H9 (cell line): ENCODE data around the gene ABCA12. TPM values are rescaled to one million over a fixed set of nuclear protein-coding genes. Genes with fewer than 3 reads are reported as not detected.

Source experiments
- DNase-seq: peaks from one replicate; pipeline ENCODE4 v3.0.0-alpha.2; 2017
- H2AFZ ChIP-seq: one replicate; pipeline ENCODE4 v1.6.1; 2013; ENCODE audit warnings: mild to moderate bottlenecking, low read length, control low read depth, moderate library complexity
- H2AK5ac ChIP-seq: 2 replicates; pipeline ENCODE4 v1.6.1; 2013; ENCODE audit warnings: low read length, control low read depth, mixed read lengths; ENCODE audit not compliant: insufficient read length
- H2BK120ac ChIP-seq: one replicate; pipeline ENCODE4 v1.6.1; 2013; ENCODE audit warnings: low read depth, mild to moderate bottlenecking, low read length, control low read depth, inconsistent platforms; ENCODE audit not compliant: poor library complexity, severe bottlenecking
- H2BK12ac ChIP-seq: 2 replicates; pipeline ENCODE4 v1.6.1; 2013; ENCODE audit warnings: low read length, control low read depth, mixed read lengths, low read depth; ENCODE audit not compliant: insufficient read length
- H2BK15ac ChIP-seq: 2 replicates; pipeline ENCODE4 v1.6.1; 2013; ENCODE audit warnings: low read depth, low read length, control low read depth
- H2BK20ac ChIP-seq: one replicate; pipeline ENCODE4 v1.6.1; 2013; ENCODE audit warnings: low read depth, mild to moderate bottlenecking, low read length, control low read depth, inconsistent platforms; ENCODE audit not compliant: poor library complexity, severe bottlenecking
- H2BK5ac ChIP-seq: 2 replicates; pipeline ENCODE4 v1.6.1; 2013; ENCODE audit warnings: low read length, control low read depth, mixed read lengths; ENCODE audit not compliant: insufficient read length
- H3K14ac ChIP-seq: 2 replicates; pipeline ENCODE4 v1.6.1; 2013; ENCODE audit warnings: low read length, control low read depth; ENCODE audit not compliant: insufficient read depth
- H3K18ac ChIP-seq: 2 replicates; pipeline ENCODE4 v1.6.1; 2013; ENCODE audit warnings: low read depth, mild to moderate bottlenecking, mixed read lengths, low read length, control low read depth; ENCODE audit not compliant: insufficient read length
- H3K23ac ChIP-seq: 2 replicates; pipeline ENCODE4 v1.6.1; 2013; ENCODE audit warnings: low read length, control low read depth, mixed read lengths, low read depth; ENCODE audit not compliant: insufficient read length
- H3K23me2 ChIP-seq: 2 replicates; pipeline ENCODE4 v1.6.1; 2013; ENCODE audit warnings: low read depth, mild to moderate bottlenecking, mixed read lengths, low read length, control low read depth; ENCODE audit not compliant: insufficient read length, poor library complexity, severe bottlenecking
- H3K27ac ChIP-seq: 2 replicates; pipeline ENCODE4 v1.5.1; 2013; ENCODE audit warnings: low read length, control low read depth, mixed read lengths, low read depth; ENCODE audit not compliant: insufficient read length
- H3K27me3 ChIP-seq: 2 replicates; pipeline ENCODE4 v1.6.1; 2013; ENCODE audit warnings: low read length, control low read depth, inconsistent platforms; ENCODE audit not compliant: insufficient read depth
- H3K4ac ChIP-seq: 2 replicates; pipeline ENCODE4 v1.6.1; 2013; ENCODE audit warnings: low read depth, mild to moderate bottlenecking, control low read depth, inconsistent platforms, low read length, moderate library complexity
- H3K4me1 ChIP-seq: 2 replicates; pipeline ENCODE4 v1.6.1; 2013; ENCODE audit warnings: low read length, control low read depth, inconsistent platforms; ENCODE audit not compliant: insufficient read depth
- H3K4me2 ChIP-seq: 2 replicates; pipeline ENCODE4 v1.6.1; 2013; ENCODE audit warnings: low read length, control low read depth, mixed read lengths; ENCODE audit not compliant: insufficient read length, insufficient read depth
- H3K56ac ChIP-seq: 2 replicates; pipeline ENCODE4 v1.6.1; 2013; ENCODE audit warnings: low read depth, mild to moderate bottlenecking, mixed read lengths, low read length, control low read depth; ENCODE audit not compliant: insufficient read length
- H3K79me1 ChIP-seq: 2 replicates; pipeline ENCODE4 v1.6.1; 2013; ENCODE audit warnings: low read depth, mild to moderate bottlenecking, moderate library complexity, low read length, control low read depth, inconsistent platforms; ENCODE audit not compliant: insufficient read depth, poor library complexity, severe bottlenecking
- H3K79me2 ChIP-seq: 2 replicates; pipeline ENCODE4 v1.6.1; 2013; ENCODE audit warnings: low read length, control low read depth, inconsistent platforms; ENCODE audit not compliant: insufficient read depth
- H3K9ac ChIP-seq: 2 replicates; pipeline ENCODE4 v1.6.1; 2013; ENCODE audit warnings: low read length, control low read depth, mixed read lengths; ENCODE audit not compliant: insufficient read length; ENCODE audit errors: extremely low read depth
- H3K9me3 ChIP-seq: one replicate; pipeline ENCODE4 v1.6.1; 2013; ENCODE audit warnings: low read depth, low read length, inconsistent platforms; ENCODE audit not compliant: control insufficient read depth
- H3T11ph ChIP-seq: one replicate; pipeline ENCODE4 v1.6.1; 2013; ENCODE audit warnings: mild to moderate bottlenecking, low read length, control low read depth, inconsistent platforms
- H4K20me1 ChIP-seq: one replicate; pipeline ENCODE4 v1.6.1; 2013; ENCODE audit not compliant: control insufficient read depth, insufficient read length, insufficient read depth
- H4K5ac ChIP-seq: 2 replicates; pipeline ENCODE4 v1.6.1; 2013; ENCODE audit warnings: low read depth, mild to moderate bottlenecking, mixed read lengths, low read length, control low read depth; ENCODE audit not compliant: insufficient read length
- H4K8ac ChIP-seq: replicated peaks from 2 replicates; pipeline ENCODE4 v1.6.1; 2013; ENCODE audit warnings: low read length, control low read depth, mixed read lengths, low read depth; ENCODE audit not compliant: insufficient read length
- H4K91ac ChIP-seq: 2 replicates; pipeline ENCODE4 v1.6.1; 2013; ENCODE audit warnings: low read depth, mild to moderate bottlenecking, moderate library complexity, mixed read lengths, low read length, control low read depth; ENCODE audit not compliant: insufficient read length
- H3K27ac Mint-ChIP-seq, 3 experiments: 2 replicates in 2 of 3; 3 replicates in 1 of 3; pipeline ENCODE4 v1.8.0; 2020 to 2021; ENCODE audit warnings: mixed read lengths in 3 of 3, mild to moderate bottlenecking in 1 of 3, moderate library complexity in 1 of 3
- H3K27me3 Mint-ChIP-seq: 2 replicates; pipeline ENCODE4 v1.8.0; 2021; ENCODE audit warnings: low read depth, mild to moderate bottlenecking, moderate library complexity, mixed read lengths
- H3K36me3 Mint-ChIP-seq, 3 experiments: 2 replicates in 2 of 3; 3 replicates in 1 of 3; pipeline ENCODE4 v1.8.0; 2020 to 2021; ENCODE audit warnings: low read depth in 3 of 3, mixed read lengths in 3 of 3; ENCODE audit not compliant: insufficient read depth in 1 of 3
- H3K4me1 Mint-ChIP-seq, 2 experiments: 2 replicates each; pipeline ENCODE4 v1.8.0; 2020; ENCODE audit warnings: mixed read lengths in 2 of 2
- H3K4me3 Mint-ChIP-seq, 2 experiments: 2 replicates in 1 of 2; 3 replicates in 1 of 2; pipeline ENCODE4 v1.8.0; 2020 to 2021; ENCODE audit warnings: mild to moderate bottlenecking in 2 of 2, mixed read lengths in 2 of 2, moderate library complexity in 1 of 2
- H3K9me3 Mint-ChIP-seq, 2 experiments: 2 replicates in 1 of 2; 3 replicates in 1 of 2; pipeline ENCODE4 v1.8.0; 2020; ENCODE audit warnings: mild to moderate bottlenecking in 2 of 2, mixed read lengths in 2 of 2, moderate library complexity in 1 of 2
- CTCF ChIP-seq: fragments of 200-600 bp; sonication (generic); conservative IDR thresholded peaks from 3 replicates; pipeline ENCODE4 v1.8.0; 2021; ENCODE audit warnings: antibody characterized with exemption, mild to moderate bottlenecking
- WGBS: extraction: QIAGEN DNeasy Blood & Tissue Kit; methylation state at CpG from one replicate; pipeline ENCODE4 v1.1.7; 2013; ENCODE audit warnings: missing lambda C conversion rate, low lambda C conversion rate, mixed read lengths; ENCODE audit not compliant: insufficient read length; ENCODE audit errors: extremely low coverage; 5-methylcytosine and 5-hydroxymethylcytosine counted together
- total RNA-seq: library from RNA; stranded (reverse); gene quantifications from 2 replicates; pipeline ENCODE4 v1.2.1, GENCODE V29; 2021

Gene ABCA12
- total RNA-seq, 1 experiment from 2014 or later: not detected

- Mint-ChIP-seq H3K4me3 (no peak overlapping the region), H3K27me3 (no peaks in the 10 kb centered on the region), H3K27ac (no peak overlapping the region), H3K4me1 (peaks cover 7 to 8% of the 10 kb centered on the region in 2 experiments; a peak in 3 of 4 replicates), H3K36me3 (no peaks in the 10 kb centered on the region), H3K9me3 (no peaks in the 10 kb centered on the region)
- H2AFZ ChIP-seq: no peak overlapping the region
- H4K20me1 ChIP-seq: no peaks in the 10 kb centered on the region
- no peak overlapping the region for H2BK5ac ChIP-seq
- no peak overlapping the region for H2BK12ac ChIP-seq
- H3T11ph ChIP-seq: no peak overlapping the region
- H3K23ac ChIP-seq: no peak overlapping the region
- H4K5ac ChIP-seq: no peak overlapping the region
- H3K14ac ChIP-seq: no peak overlapping the region
- no peaks in the 10 kb centered on the region for H3K9me3 ChIP-seq
- no peak overlapping the region for H3K27ac ChIP-seq
- TF ChIP-seq CTCF: peak; percentile 74
- no peak overlapping the region for H3K4ac ChIP-seq
- H4K8ac ChIP-seq: no peak overlapping the region
- H4K91ac ChIP-seq: no peak overlapping the region
- H3K23me2 ChIP-seq: no peaks in the 10 kb centered on the region
- no peak overlapping the region for H2AK5ac ChIP-seq
- no peak overlapping the region for H3K9ac ChIP-seq
- no peak overlapping the region for H3K18ac ChIP-seq
- DNase-seq: no peak
- no peak overlapping the region for H3K56ac ChIP-seq
- no CpG with 5 or more reads among the region's 5 CpGs for WGBS
- H2BK120ac ChIP-seq: no peak overlapping the region
- H3K4me1 ChIP-seq: no peaks in the 10 kb centered on the region
- no peak overlapping the region for H2BK15ac ChIP-seq
- no peaks in the 10 kb centered on the region for H3K79me1 ChIP-seq
- no peak overlapping the region for H3K4me2 ChIP-seq
- no peaks in the 10 kb centered on the region for H3K27me3 ChIP-seq
- H2BK20ac ChIP-seq: no peak overlapping the region
- H3K79me2 ChIP-seq: no peaks in the 10 kb centered on the region
Observed at GRCh38 chr2:215002500-215002899, 135.9 kb downstream of the ABCA12 start.
